ENCODE measurements around the gene MED15. TPM values are rescaled to one million over a fixed set of nuclear protein-coding genes. Genes with fewer than 3 reads are reported as not detected.

The MED15 gene
- total and polyA plus RNA-seq, 2 of the 8 experiments (the other 6 are each of a cell fraction or from before 2014, with no cell fraction given): 28.3 to 57.1 TPM

DNA sequence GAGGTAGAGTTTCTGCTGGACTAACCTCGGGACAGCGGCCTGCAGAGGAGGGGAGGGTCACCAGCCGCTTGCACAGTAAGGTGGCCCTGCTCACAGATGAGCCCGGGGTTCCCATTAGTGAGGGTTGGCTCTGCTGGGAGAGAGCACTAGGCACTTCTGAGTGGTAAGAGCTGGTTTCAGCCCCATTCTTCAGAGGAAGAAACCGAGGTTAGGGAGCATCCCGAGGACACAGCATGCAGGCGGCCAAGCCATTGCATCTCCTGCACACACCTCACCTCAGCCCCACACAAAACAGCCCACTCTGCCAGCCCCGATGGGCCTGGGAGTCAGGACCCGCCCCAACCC, 99.3 kb downstream of the MED15 start:
- Histone ChIP-seq H3K4ac (replicated peaks; ENCODE audit: insufficient read length, low read depth, low read length) (no peak overlapping the region), H3K4me2 (ENCODE audit: insufficient read depth in 1 of 2, low read depth in 2 of 2, low read length in 2 of 2) (no peak overlapping the region), H2BK5ac (ENCODE audit: low read depth, low read length) (peak overlapping the region; percentile 5; the same call in 1 of the 2 replicates), H2AFZ (ENCODE audit: low read length) (peak overlapping the region; percentile 36; the same call in 1 of the 2 replicates), H2BK20ac (ENCODE audit: low read length) (no peak overlapping the region), H3K79me2 (ENCODE audit: control insufficient read depth in 1 of 2, insufficient read depth in 2 of 2, low read length in 2 of 2) (no peaks in the 10 kb centered on the region), H3K56ac (replicated peaks; ENCODE audit: insufficient read length, low read depth, low read length) (no peak overlapping the region), H4K91ac (replicated peaks; ENCODE audit: insufficient read length, low read length) (no peak overlapping the region), H3K27ac (ENCODE audit: low read depth, low read length) (no peak overlapping the region), H3K9ac (replicated peaks in 1 of 4; ENCODE audit: extremely low read depth in 1 of 4, low read depth in 3 of 4, low read length in 3 of 4) (no peak overlapping the region), H3K9me3 (ENCODE audit: insufficient read depth in 2 of 2, low read depth in 1 of 2, low read length in 1 of 2) (no peaks in the 10 kb centered on the region), H4K8ac (ENCODE audit: extremely low read depth, insufficient read depth, low read length) (no peak overlapping the region), H3K4me3 (ENCODE audit: extremely low read depth in 1 of 4, insufficient read depth in 2 of 4, low read depth in 3 of 4, low read length in 4 of 4) (no peak overlapping the region), H3K4me1 (replicated peaks in 1 of 4; ENCODE audit: control insufficient read depth in 3 of 4, insufficient read depth in 4 of 4, low read length in 3 of 4) (peaks cover 0 to 20% (median 8%) of the 10 kb centered on the region in 4 experiments; a peak in 5 of 7 replicates), H2AK5ac (ENCODE audit: low read depth, low read length) (no peak overlapping the region), H3K79me1 (ENCODE audit: low read depth, low read length) (no peaks in the 10 kb centered on the region), H3K27me3 (replicated peaks in 1 of 4; ENCODE audit: control insufficient read depth in 3 of 4, extremely low read depth in 1 of 4, insufficient read depth in 3 of 4, low read length in 3 of 4) (no peaks in the 10 kb centered on the region), H2BK120ac (replicated peaks; ENCODE audit: low read depth, low read length) (no peak overlapping the region), H3K23me2 (ENCODE audit: low read depth, low read length) (no peaks in the 10 kb centered on the region), H3K18ac (ENCODE audit: extremely low read depth, low read length) (peak overlapping the region; percentile 25), H4K20me1 (replicated peaks in 1 of 2; ENCODE audit: control insufficient read depth in 1 of 2, insufficient read depth in 2 of 2, low read length in 2 of 2) (no peaks in the 10 kb centered on the region), H3K14ac (ENCODE audit: insufficient read length) (no peak overlapping the region), H2BK12ac (ENCODE audit: low read depth, low read length) (peak overlapping the region; percentile 46; the same call in 1 of the 2 replicates), H3K36me3 (ENCODE audit: control insufficient read depth in 2 of 4, insufficient read depth in 4 of 4, low read length in 3 of 4) (no peaks in the 10 kb centered on the region), H4K5ac (ENCODE audit: insufficient read length, low read depth, low read length) (no peak overlapping the region), H2BK15ac (ENCODE audit: low read length) (0 out of 2 replicates have a peak overlapping the region, but pooled peaks have one; percentile 88), H3K23ac (ENCODE audit: insufficient read length) (no peak overlapping the region)
- CTCF ChIA-PET (ENCODE audit: partially characterized antibody): interaction anchor here (0.8 to 4.7 kb wide), 15 partner anchors 15 to 203 kb away, joined by 3 to 28 read pairs (median 4); no protein-coding TSS in a partner anchor
- FAIRE-seq (no peak), DNase-seq (ENCODE audit: low read depth in 1 of 2, low spot score in 2 of 2) (no peak)
- WGBS, 2 experiments (ENCODE audit: extremely low coverage in 1 of 2, insufficient coverage in 1 of 2, insufficient read length in 1 of 2, insufficient replicate concordance in 2 of 2, low coverage in 1 of 2, low lambda C conversion rate in 2 of 2, missing lambda C conversion rate in 1 of 2): 97% methylated on average over 9 of the region's 9 CpGs; no CpG with 5 or more reads in 1 of the 2 experiments
- POLR2A ChIA-PET (ENCODE audit: partially characterized antibody): interaction anchor here (1.3 kb wide), 1 partner anchor 12 kb away, joined by 3 read pairs; no protein-coding TSS in a partner anchor
- TF ChIP-seq SP2 (IDR thresholded peaks at IDR 0.05; ENCODE audit: low read length): no peak
- no peak for TF ChIP-seq EGR1 (IDR thresholded peaks at IDR 0.05; ENCODE audit: borderline replicate concordance, low read depth, low read length)
- TF ChIP-seq ASH2L (IDR thresholded peaks at IDR 0.05; ENCODE audit: low read length): no peak
- no peak for TF ChIP-seq MAFK (IDR thresholded peaks at IDR 0.05; ENCODE audit: low read depth, low read length)
- TF ChIP-seq CREB1 (IDR thresholded peaks at IDR 0.05): no peak
- no peak for TF ChIP-seq SIX5 (IDR thresholded peaks at IDR 0.05; ENCODE audit: low read depth, low read length)
- TF ChIP-seq CBX8 (IDR thresholded peaks at IDR 0.05; ENCODE audit: borderline replicate concordance, low read depth, low read length): no peak
- TF ChIP-seq EZH2 (IDR thresholded peaks at IDR 0.05; ENCODE audit: low read depth, low read length, severe bottlenecking): no peak
- TF ChIP-seq JUND (IDR thresholded peaks at IDR 0.05; ENCODE audit: low read length): no peak
- no peak for TF ChIP-seq CHD1 (IDR thresholded peaks at IDR 0.05; ENCODE audit: low read depth, low read length)
- no peak for TF ChIP-seq EP300 (IDR thresholded peaks at IDR 0.05; ENCODE audit: borderline replicate concordance in 1 of 2, low read depth in 2 of 2, low read length in 2 of 2)

All from H1 (cell line).